GM23338 (cell line): Measurements from ENCODE around the gene AP2B1.

Experiments
- CREB1 ChIP-seq: fragments of 250-450 bp; sonication (Bioruptor Pico); IDR thresholded peaks from 2 replicates; pipeline ENCODE4 v1.5.0; 2020; ENCODE audit warnings: low read depth, mild to moderate bottlenecking, moderate library complexity
- CTCF ChIP-seq, 2 experiments: fragments of 200-600 bp in 1 of 2; sonication (generic) in 1 of 2; conservative IDR thresholded peaks; 2 replicates each; pipeline versions ENCODE4 v1.5.1 to v1.6.1; 2016 to 2017; ENCODE audit warnings: antibody characterized with exemption in 2 of 2, low read depth in 2 of 2, mild to moderate bottlenecking in 2 of 2, moderate library complexity in 1 of 2
- ETS1 ChIP-seq: IDR thresholded peaks from 2 replicates; pipeline ENCODE4 v1.6.1; 2016; ENCODE audit warnings: antibody characterized with exemption
- EZH2 ChIP-seq: fragments of 200-600 bp; sonication (generic); IDR thresholded peaks from one replicate; pipeline ENCODE4 v1.8.0; 2017; ENCODE audit warnings: antibody characterized with exemption, mild to moderate bottlenecking, low read depth; ENCODE audit not compliant: unreplicated experiment
- EZH2phosphoT487 ChIP-seq: fragments of 200-600 bp; sonication (generic); IDR thresholded peaks from one replicate; pipeline ENCODE4 v1.8.1; 2018; ENCODE audit warnings: antibody characterized with exemption; ENCODE audit not compliant: unreplicated experiment
- JUNB ChIP-seq: IDR thresholded peaks from one replicate; pipeline ENCODE4 v1.6.1; 2016; ENCODE audit warnings: antibody characterized with exemption; ENCODE audit not compliant: unreplicated experiment
- NANOG ChIP-seq: IDR thresholded peaks from 2 replicates; pipeline ENCODE4 v1.6.1; 2016; ENCODE audit warnings: antibody characterized with exemption, borderline replicate concordance
- POLR2AphosphoS5 ChIP-seq: IDR thresholded peaks from 2 replicates; pipeline ENCODE4 v1.6.1; 2016; ENCODE audit warnings: antibody characterized with exemption, low read depth
- REST ChIP-seq: IDR thresholded peaks from one replicate; pipeline ENCODE4 v1.6.1; 2018; ENCODE audit warnings: antibody characterized with exemption; ENCODE audit not compliant: unreplicated experiment
- STAT1 ChIP-seq: IDR thresholded peaks from one replicate; pipeline ENCODE4 v1.6.1; 2016; ENCODE audit warnings: antibody characterized with exemption; ENCODE audit not compliant: unreplicated experiment
- ZNF114 ChIP-seq: fragments of 250-450 bp; sonication (Bioruptor Pico); IDR thresholded peaks from 2 replicates; pipeline ENCODE4 v1.5.0; 2020; ENCODE audit warnings: mild to moderate bottlenecking, moderate library complexity
- ZNF331 ChIP-seq: fragments of 250-450 bp; sonication (Bioruptor Pico); IDR thresholded peaks from 2 replicates; pipeline ENCODE4 v1.5.0; 2020; ENCODE audit warnings: low read depth, mild to moderate bottlenecking, moderate library complexity
- ZNF462 ChIP-seq: fragments of 250-450 bp; sonication (Bioruptor Pico); IDR thresholded peaks from 2 replicates; pipeline ENCODE4 v1.5.0; 2020; ENCODE audit warnings: mild to moderate bottlenecking, moderate library complexity

GRCh38 chr17:35578197-35578928 lies 8.8 kb upstream of the AP2B1 start, which contains the start of gene PEX12:
- no peak for TF ChIP-seq CTCF (conservative IDR thresholded peaks at IDR 0.05; ENCODE audit: low read depth in 2 of 2)
- TF ChIP-seq REST = no peak
- no peak for TF ChIP-seq EZH2
- peak; percentile 93 for TF ChIP-seq POLR2AphosphoS5
- no peak for TF ChIP-seq JUNB
- TF ChIP-seq NANOG = no peak
- peak; percentile 78 for TF ChIP-seq CREB1 (CRISPR knock-in tag)
- TF ChIP-seq EZH2phosphoT487 = no peak
- no peak for TF ChIP-seq STAT1
- TF ChIP-seq ETS1 = peak; percentile 94
- no peak for TF ChIP-seq ZNF331 (CRISPR knock-in tag)
- no peak for TF ChIP-seq ZNF114
- no peak for TF ChIP-seq ZNF462 (CRISPR knock-in tag)
